ENCODE measurements around the gene KLK11.

KLK11 gene

GRCh38 chr19:51026554-51026831 is at the start of gene KLK11:
Gene KLK11, minus strand, starts transcription at chr19:51026616. Its CDS starts 985 bp downstream, at chr19:51025631.
- DNase-seq (ENCODE audit: low read depth) = no peak

GRCh38 chr19:51075998-51076397 is 49.6 kb upstream of the KLK11 start:
- DNase-seq (ENCODE audit: low read depth) = no peak

- DNase-seq (ENCODE audit: low read depth) = no peak
Observed at GRCh38 chr19:51071095-51071405, 44.6 kb upstream of the KLK11 start.

GRCh38 chr19:51070334-51071094 is 44.1 kb upstream of the KLK11 start:
- no peak for DNase-seq (ENCODE audit: low read depth)

- no peak for DNase-seq (ENCODE audit: low read depth)
Observed at GRCh38 chr19:51066393-51067186, 40.2 kb upstream of the KLK11 start.

- no peak for DNase-seq (ENCODE audit: low read depth)
Observed at GRCh38 chr19:51065221-51065960, 39.0 kb upstream of the KLK11 start.

GRCh38 chr19:51064534-51065220 is 38.3 kb upstream of the KLK11 start, which contains the start of gene KLK13:
Gene KLK13, minus strand, starts transcription at chr19:51065092. Its CDS starts 25 bp downstream, at chr19:51065067.
- DNase-seq (ENCODE audit: low read depth) = no peak

GRCh38 chr19:51063664-51064063 is 37.2 kb upstream of the KLK11 start:
- DNase-seq (ENCODE audit: low read depth) = no peak

GRCh38 chr19:51060973-51061372 is 34.6 kb upstream of the KLK11 start:
- DNase-seq (ENCODE audit: low read depth) = no peak

GRCh38 chr19:51060336-51060735 is 33.9 kb upstream of the KLK11 start:
- DNase-seq (ENCODE audit: low read depth) = no peak

- DNase-seq (ENCODE audit: low read depth) = no peak
Observed at GRCh38 chr19:51059715-51060114, 33.3 kb upstream of the KLK11 start.

- DNase-seq (ENCODE audit: low read depth) = no peak
Observed at GRCh38 chr19:51055866-51056265, 29.4 kb upstream of the KLK11 start.

- no peak for DNase-seq (ENCODE audit: low read depth)
Observed at GRCh38 chr19:51047031-51047335, 20.6 kb upstream of the KLK11 start.

- no peak for DNase-seq (ENCODE audit: low read depth)
Observed at GRCh38 chr19:51044327-51044726, 17.9 kb upstream of the KLK11 start.

GRCh38 chr19:51043497-51043896 is 17.1 kb upstream of the KLK11 start:
- DNase-seq (ENCODE audit: low read depth) = no peak

GRCh38 chr19:51040151-51040550 is 13.7 kb upstream of the KLK11 start:
- no peak for DNase-seq (ENCODE audit: low read depth)

- no peak for DNase-seq (ENCODE audit: low read depth)
Observed at GRCh38 chr19:51036519-51036918, 10.1 kb upstream of the KLK11 start.

- no peak for DNase-seq (ENCODE audit: low read depth)
Observed at GRCh38 chr19:51034704-51035103, 8.3 kb upstream of the KLK11 start, which contains the start of gene KLK12. Gene KLK12, minus strand, starts transcription at chr19:51035002. Its CDS starts 381 bp downstream, at chr19:51034621.

GRCh38 chr19:51031880-51032225 is 5.4 kb upstream of the KLK11 start:
- no peak for DNase-seq (ENCODE audit: low read depth)

- DNase-seq (ENCODE audit: low read depth) = no peak
Observed at GRCh38 chr19:51031220-51031879, 4.9 kb upstream of the KLK11 start.

GRCh38 chr19:51030631-51031030 is 4.2 kb upstream of the KLK11 start:
- no peak for DNase-seq (ENCODE audit: low read depth)

- no peak for DNase-seq (ENCODE audit: low read depth)
Observed at GRCh38 chr19:51029718-51030117, 3.3 kb upstream of the KLK11 start.
